Globus pallidus (tissue), 1 donor: ENCODE measurements around the gene KRTAP2-4.
"Not testable (repeated sequence)": the region's sequence is repeated elsewhere in the genome, so short reads cannot be mapped to it uniquely, and the experiment has no call there.

Experiments used
- DNase-seq: peaks from one replicate; pipeline ENCODE4 v3.0.0-alpha.2; 2015; ENCODE audit warnings: low spot score

The KRTAP2-4 gene

DNA sequence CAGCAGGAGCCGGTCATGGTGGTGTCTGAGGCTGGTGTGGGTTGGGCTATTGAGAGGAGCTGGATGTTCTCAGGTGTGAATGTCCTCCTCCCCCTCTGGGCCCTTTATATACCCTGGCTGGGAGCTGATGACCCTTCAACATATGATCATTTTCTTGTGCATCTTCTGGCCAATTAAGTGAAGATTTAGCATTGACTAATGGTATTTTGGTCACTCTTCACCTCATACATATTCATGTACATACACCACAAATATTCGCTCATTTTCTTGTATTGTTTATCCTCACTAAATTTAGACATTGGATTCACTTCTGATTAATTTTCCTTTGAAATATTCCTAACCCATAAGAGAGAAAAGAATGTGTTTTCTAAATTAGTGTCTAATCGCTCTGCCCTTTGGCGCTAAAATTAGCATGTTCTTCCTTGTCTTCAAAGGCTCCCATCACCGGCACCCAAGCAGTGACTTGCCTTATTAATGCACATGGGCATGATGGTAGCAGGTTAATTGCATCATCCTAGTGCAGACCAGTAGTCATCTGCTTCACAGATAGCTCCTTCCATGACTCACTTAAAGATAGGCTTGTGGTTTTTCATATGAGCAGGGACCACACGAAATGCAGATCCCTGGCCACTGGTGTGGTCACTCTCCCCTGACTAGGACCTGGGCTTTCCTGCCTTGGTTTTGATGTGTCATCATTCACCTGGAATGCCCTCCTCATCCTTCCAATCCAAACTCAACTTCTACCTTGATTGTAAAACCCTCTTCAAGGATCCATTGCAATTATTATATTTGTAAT lies at the start of gene KRTAP2-4:
TSS of gene KRTAP2-4 (minus strand) at position 51 of the 796 bp plus-strand sequence. CDS start at position 17, 34 bp downstream.
- no peak for DNase-seq

DNA sequence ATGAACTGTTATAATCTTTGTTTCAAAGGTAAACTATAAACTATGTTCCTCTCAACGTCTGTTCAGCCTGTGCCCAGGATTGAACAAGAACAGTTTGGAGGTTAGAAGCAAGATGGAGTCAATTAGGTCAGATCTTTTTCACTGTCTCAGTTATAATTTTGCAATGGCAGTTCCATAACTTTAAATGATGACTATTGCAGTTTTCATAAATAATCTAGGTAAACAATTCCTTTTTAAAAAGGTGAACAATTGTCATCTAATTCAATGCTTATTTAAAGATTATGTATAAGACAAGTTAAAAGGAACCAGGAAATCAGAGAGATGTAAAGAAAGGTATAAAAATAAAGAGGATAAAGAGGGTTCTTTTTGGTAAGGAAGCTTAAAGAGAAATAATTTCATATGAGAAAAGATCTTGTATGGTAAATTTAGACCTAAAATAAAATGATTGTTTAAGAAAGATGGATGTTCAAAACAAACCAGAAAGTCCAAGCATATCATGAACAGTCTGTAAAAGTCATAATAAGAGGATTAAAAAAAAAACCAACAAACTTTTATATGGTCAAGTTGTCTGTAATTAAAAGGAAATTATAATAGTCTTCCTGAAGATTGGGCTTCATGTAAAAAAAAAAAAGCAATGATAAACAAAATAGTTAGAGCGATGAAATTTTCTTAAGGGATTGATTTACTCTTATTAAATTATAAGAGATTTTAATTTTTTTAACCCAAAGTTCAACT lies 45.6 kb upstream of the KRTAP2-4 start:
- no peak for DNase-seq

GRCh38 chr17:41108728-41109386 lies 43.2 kb upstream of the KRTAP2-4 start:
- not testable (repeated sequence) for DNase-seq

GRCh38 chr17:41107941-41108450 lies 42.3 kb upstream of the KRTAP2-4 start:
- no peak for DNase-seq

DNA sequence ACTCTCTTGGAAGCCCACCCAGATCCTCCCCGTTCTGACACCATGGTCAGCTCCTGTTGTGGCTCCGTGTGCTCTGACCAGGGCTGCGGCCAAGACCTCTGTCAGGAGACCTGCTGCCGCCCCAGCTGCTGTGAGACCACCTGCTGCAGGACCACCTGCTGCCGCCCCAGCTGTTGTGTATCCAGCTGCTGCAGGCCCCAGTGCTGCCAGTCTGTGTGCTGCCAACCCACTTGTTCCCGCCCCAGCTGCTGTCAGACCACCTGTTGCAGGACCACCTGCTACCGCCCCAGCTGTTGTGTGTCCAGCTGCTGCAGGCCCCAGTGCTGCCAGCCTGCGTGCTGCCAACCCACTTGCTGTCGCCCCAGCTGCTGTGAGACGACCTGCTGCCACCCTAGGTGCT lies 39.7 kb upstream of the KRTAP2-4 start, which contains the start of gene KRTAP4-9:
TSS of gene KRTAP4-9 (plus strand) at position 43 of the 400 bp plus-strand sequence. CDS start at position 43, 0 bp downstream.
- not testable (repeated sequence) for DNase-seq

DNA sequence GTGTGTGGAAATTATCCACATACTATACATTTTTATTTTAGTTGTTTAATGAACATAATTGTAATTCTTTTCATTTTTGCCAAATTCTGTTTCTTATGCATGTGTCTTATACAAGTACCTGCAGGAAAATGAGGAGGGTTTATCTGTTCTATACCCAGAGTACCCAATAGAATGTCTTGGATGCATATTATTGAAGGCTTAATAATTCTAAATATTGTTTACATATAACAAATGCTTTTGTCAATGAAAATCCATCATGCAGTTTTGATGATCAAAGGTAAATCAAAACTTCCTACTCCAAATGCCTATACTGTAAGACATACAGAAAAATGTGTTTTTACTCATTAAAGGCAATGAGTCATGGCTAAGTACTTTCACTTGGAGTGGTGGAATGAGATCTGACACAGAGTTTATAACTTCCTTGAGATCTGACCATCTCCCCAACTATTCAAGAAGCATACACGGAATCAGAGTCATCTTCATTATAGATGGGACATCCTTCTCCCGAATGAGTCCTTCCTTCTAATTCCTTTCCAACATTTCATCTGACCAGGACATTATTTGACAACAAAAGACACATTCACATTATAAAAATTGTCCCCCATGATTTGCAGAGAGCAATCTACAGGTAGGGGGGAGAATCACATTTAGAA lies 38.8 kb upstream of the KRTAP2-4 start:
- not testable (repeated sequence) for DNase-seq

DNA sequence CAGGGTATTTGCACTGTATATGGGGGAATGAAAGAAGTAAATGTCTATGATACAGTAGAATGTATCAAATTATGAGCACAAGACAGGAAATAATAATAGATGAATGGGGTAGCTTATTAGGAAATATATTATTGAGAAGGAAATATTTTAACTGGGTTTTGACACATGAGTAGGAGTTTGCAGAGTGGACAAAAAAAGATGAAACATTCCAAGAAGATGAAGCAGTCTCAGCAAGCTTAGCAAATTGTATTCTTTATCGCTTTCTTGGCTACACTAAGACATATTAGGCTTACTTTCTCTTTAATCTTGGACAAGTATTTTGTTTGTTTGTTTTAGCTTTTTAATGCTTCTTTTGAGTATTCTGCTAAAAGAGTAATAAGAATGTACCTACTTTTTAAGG lies 38.2 kb upstream of the KRTAP2-4 start:
- no peak for DNase-seq

DNA sequence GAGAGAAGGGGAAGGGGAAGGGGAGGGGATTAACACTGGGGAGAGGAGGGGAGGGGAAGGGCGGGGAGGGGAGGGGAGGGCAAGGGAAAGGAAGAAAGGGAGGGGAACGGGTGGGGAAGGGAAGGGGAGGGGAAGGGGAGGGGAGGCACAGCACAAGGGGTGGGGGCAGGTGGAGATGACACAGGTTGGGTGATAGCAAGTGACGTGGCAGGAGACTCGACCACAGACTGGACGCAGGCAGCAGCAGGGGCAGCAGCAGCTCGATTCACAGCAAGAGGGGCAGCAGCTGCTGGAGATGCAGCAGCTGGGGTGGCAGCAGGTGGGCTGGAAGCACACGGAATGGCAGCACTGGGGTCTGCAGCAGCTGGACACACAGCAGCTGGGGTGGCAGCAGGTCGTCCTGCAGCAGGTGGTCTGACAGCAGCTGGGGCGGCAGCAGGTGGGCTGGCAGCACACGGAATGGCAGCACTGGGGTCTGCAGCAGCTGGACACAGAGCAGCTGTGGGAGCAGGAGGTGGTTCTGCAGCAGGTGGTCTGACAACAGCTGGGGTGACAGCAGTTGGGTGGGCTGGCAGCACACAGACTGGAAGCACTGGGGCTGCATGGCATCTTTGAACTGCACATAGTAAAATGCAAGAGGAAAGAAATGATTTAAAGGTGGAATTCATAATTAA lies 36.0 kb upstream of the KRTAP2-4 start, which contains the start of gene KRTAP4-16:
TSS of gene KRTAP4-16 (minus strand) at position 624 of the 674 bp plus-strand sequence. CDS start at position 624, 0 bp downstream.
- no peak for DNase-seq

- not testable (repeated sequence) for DNase-seq
Observed at GRCh38 chr17:41099682-41100480, 34.2 kb upstream of the KRTAP2-4 start.

- DNase-seq = no peak
Observed at GRCh38 chr17:41098481-41098880, 32.8 kb upstream of the KRTAP2-4 start.

DNA sequence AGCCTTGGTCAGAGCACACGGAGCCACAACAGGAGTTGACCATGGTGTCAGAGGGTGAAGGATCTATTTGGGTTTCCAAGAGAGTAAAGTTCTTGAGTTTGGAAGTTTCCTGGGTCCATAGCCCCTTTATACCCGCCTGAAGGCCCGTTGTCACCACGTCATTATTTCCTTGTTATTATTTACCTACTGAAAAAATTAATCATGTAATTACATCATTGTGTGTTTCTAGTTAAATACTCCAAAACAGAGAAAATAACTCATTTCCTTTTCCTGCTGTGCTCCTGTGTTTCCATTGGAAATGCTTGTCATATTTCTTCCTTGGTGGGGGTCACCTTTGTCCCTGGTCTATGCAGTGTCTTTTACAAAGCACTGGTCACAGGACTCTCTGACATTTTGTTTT lies 32.4 kb upstream of the KRTAP2-4 start, which contains the start of gene KRTAP4-8:
TSS of gene KRTAP4-8 (minus strand) at position 101 of the 400 bp plus-strand sequence. CDS start at position 43, 58 bp downstream.
- DNase-seq = no peak

DNA sequence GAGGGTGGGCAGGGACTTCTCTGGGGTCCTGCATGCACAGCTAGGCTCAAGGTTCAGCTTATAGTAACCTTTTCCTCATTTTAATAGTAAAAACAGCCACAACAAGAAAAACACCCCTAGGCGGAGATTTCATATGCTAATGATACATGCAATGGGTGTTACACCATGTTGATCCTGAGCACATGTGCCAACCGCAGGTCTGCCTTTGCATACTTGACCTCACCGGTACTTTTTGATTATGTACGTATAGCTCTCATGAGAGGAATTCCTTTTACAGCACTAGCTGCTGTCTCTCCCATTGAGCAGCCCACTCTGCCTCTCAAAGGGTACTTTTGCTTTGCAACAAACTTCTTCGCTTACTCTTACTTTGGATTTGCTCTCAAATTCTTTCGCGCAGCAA lies 30.4 kb upstream of the KRTAP2-4 start:
- no peak for DNase-seq

GRCh38 chr17:41088760-41089352 lies 23.2 kb upstream of the KRTAP2-4 start:
- not testable (repeated sequence) for DNase-seq

DNA sequence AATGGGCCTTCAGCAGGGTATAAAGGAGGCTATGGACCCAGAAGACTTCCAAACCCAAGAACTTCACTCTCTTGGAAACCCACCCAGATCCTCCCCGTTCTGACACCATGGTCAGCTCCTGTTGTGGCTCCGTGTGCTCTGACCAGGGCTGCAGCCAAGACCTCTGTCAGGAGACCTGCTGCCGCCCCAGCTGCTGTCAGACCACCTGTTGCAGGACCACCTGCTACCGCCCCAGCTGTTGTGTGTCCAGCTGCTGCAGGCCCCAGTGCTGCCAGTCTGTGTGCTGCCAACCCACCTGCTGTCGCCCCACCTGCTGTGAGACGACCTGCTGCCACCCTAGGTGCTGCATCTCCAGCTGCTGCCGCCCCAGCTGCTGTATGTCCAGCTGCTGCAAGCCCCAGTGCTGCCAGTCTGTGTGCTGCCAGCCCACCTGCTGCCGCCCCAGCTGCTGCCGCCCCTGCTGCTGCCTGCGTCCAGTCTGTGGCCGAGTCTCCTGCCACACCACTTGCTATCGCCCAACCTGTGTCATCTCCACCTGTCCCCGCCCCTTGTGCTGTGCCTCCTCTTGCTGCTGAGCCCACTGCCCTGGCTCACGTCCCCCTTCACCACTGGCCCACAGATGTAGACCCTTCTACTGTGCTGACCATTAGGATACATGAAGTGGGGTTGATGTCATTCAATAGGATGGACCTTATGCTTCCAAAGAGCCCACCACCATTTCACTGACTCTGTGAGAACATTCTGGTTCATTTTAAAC lies 18.6 kb upstream of the KRTAP2-4 start, which contains the start of gene KRTAP4-7:
TSS of gene KRTAP4-7 (plus strand) at position 51 of the 757 bp plus-strand sequence. CDS start at position 108, 57 bp downstream.
- not testable (repeated sequence) for DNase-seq

DNA sequence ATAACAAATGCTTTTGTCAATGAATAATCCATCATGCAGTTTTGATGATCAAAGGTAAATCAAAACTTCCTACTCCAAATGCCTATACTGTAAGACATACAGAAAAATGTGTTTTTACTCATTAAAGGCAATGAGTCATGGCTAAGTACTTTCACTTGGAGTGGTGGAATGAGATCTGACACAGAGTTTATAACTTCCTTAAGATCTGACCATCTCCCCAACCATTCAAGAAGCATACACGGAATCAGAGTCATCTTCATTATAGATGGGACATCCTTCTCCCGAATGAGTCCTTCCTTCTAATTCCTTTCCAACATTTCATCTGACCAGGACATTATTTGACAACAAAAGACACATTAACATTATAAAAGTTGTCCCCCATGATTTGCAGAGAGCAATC lies 17.7 kb upstream of the KRTAP2-4 start:
- not testable (repeated sequence) for DNase-seq

DNA sequence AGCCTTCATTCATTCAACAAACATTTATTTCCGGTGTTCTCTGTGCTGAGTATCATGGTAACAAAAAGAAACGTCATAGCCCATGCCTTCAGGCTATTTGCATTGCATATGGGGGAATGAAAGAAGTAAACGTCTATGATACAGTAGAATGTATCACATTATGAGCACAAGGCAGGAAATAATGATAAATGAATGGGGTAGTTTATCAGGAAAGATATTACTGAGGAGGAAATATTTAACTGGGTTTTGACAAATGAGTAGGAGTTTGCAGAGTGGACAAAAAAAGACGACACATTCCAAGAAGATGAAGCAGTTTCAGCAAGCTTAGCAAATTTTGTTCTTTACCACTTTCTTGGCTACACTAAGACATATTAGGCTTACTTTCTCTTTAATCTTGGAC lies 16.9 kb upstream of the KRTAP2-4 start:
- DNase-seq = no peak

DNA sequence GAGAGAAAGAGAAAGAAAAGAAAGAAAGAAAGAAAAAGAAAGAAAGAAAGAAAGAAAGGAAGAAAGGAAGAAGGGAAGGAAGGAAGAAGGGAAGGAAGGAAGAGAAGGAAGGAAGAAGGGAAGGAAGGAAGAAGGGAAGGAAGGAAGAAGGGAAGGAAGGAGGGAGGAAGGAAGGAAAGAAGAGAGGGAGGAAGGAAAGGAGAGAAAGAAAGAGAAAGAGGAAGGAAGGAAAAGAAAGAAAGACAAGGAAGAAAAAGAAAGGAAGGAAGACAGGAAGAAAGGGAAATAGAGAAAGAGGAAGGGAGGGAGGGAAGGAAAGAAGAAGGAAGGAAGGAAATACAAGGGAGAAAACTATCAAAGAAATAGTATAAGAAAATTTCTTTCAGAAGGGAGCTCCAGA lies 11.1 kb upstream of the KRTAP2-4 start:
- no peak for DNase-seq

DNA sequence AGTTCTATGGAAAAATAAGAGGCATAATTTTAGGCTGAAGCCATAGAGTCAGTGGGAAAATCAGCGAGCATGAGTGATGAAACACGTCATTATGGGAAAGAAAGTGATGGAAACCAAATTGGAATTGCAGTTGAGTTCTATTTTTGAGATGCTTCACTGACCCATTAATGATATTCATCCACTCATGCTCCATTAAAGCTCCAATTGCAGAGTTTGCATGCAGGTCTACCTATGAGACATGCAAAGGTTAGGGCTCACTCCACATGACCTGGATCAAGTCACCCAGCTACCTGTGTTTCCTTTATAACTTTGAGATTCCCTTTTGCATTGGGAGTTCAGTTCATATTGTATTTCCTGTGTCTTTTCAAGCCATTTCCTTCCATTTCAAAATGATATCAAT lies 8.0 kb upstream of the KRTAP2-4 start:
- no peak for DNase-seq
